Endothelial cell (in vitro differentiated cells): Measurements from ENCODE around the gene HAUS6. TPM values are rescaled to one million over a fixed set of nuclear protein-coding genes. Genes with fewer than 3 reads are reported as not detected.

ENCODE experiments used
- DNase-seq: peaks from one replicate; pipeline ENCODE4 v3.0.0; 2021; ENCODE audit warnings: low spot score
- H3K27ac Mint-ChIP-seq: one replicate; pipeline ENCODE4 v1.8.0; 2021; ENCODE audit warnings: mixed read lengths, inconsistent platforms; ENCODE audit not compliant: unreplicated experiment
- H3K27me3 Mint-ChIP-seq: one replicate; pipeline ENCODE4 v1.8.0; 2021; ENCODE audit warnings: mild to moderate bottlenecking, moderate library complexity, mixed read lengths, inconsistent platforms; ENCODE audit not compliant: unreplicated experiment
- H3K36me3 Mint-ChIP-seq: one replicate; pipeline ENCODE4 v1.8.0; 2021; ENCODE audit warnings: mild to moderate bottlenecking, low read depth, mixed read lengths, inconsistent platforms; ENCODE audit not compliant: unreplicated experiment
- H3K4me1 Mint-ChIP-seq: one replicate; pipeline ENCODE4 v1.8.0; 2021; ENCODE audit warnings: mild to moderate bottlenecking, mixed read lengths, inconsistent platforms; ENCODE audit not compliant: unreplicated experiment
- H3K4me3 Mint-ChIP-seq: one replicate; pipeline ENCODE4 v1.8.0; 2021; ENCODE audit warnings: mild to moderate bottlenecking, mixed read lengths, inconsistent platforms; ENCODE audit not compliant: unreplicated experiment
- H3K9me3 Mint-ChIP-seq: one replicate; pipeline ENCODE4 v1.8.0; 2021; ENCODE audit warnings: mixed read lengths, inconsistent platforms; ENCODE audit not compliant: unreplicated experiment
- total RNA-seq: library from RNA; stranded (reverse); fragmentation: NEBNext Ultra II Directional; extraction: Animal tissue kit (Norgen Biotek cat#: 25700); gene quantifications from one replicate; pipeline ENCODE4 v1.2.1, GENCODE V29; 2021; ENCODE audit not compliant: unreplicated experiment
- TF ChIP-seq, protein P1 (sequence below): fragments of 200-600 bp; sonication (generic); IDR thresholded peaks from one replicate; pipeline ENCODE4 v1.5.0; 2021; ENCODE audit warnings: antibody characterized with exemption; ENCODE audit not compliant: unreplicated experiment

Gene HAUS6
- total RNA-seq, 1 donor from 2014 or later: 19.0 TPM

DNA sequence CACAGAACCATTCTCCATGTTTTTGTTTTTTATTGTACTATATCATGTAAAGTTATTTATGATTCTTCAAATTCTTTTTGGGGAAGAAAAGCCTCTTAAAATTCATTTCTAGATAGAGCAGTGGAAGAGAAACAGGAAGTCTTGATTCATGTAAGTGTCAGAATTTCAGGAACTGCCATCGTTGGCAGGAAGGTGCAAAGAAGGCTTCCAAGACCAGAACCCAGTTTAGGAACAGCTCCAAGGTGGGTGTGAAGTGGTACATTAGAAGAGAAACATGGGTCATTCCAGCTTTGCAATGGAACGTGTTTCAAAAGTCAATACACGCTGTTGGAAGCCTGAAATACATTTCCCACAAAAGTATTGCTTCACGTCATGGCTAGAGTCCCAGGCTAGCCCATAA, 84.5 kb downstream of the HAUS6 start:
- Mint-ChIP-seq H3K27me3 (peaks cover 1% of the 10 kb centered on the region), H3K36me3 (no peaks in the 10 kb centered on the region), H3K4me3 (no peak overlapping the region), H3K9me3 (no peaks in the 10 kb centered on the region), H3K27ac (no peak overlapping the region), H3K4me1 (peaks cover under 1% of the 10 kb centered on the region)
- TF ChIP-seq, protein P1, sequence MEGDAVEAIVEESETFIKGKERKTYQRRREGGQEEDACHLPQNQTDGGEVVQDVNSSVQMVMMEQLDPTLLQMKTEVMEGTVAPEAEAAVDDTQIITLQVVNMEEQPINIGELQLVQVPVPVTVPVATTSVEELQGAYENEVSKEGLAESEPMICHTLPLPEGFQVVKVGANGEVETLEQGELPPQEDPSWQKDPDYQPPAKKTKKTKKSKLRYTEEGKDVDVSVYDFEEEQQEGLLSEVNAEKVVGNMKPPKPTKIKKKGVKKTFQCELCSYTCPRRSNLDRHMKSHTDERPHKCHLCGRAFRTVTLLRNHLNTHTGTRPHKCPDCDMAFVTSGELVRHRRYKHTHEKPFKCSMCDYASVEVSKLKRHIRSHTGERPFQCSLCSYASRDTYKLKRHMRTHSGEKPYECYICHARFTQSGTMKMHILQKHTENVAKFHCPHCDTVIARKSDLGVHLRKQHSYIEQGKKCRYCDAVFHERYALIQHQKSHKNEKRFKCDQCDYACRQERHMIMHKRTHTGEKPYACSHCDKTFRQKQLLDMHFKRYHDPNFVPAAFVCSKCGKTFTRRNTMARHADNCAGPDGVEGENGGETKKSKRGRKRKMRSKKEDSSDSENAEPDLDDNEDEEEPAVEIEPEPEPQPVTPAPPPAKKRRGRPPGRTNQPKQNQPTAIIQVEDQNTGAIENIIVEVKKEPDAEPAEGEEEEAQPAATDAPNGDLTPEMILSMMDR: no peak
- DNase-seq: no peak

DNA sequence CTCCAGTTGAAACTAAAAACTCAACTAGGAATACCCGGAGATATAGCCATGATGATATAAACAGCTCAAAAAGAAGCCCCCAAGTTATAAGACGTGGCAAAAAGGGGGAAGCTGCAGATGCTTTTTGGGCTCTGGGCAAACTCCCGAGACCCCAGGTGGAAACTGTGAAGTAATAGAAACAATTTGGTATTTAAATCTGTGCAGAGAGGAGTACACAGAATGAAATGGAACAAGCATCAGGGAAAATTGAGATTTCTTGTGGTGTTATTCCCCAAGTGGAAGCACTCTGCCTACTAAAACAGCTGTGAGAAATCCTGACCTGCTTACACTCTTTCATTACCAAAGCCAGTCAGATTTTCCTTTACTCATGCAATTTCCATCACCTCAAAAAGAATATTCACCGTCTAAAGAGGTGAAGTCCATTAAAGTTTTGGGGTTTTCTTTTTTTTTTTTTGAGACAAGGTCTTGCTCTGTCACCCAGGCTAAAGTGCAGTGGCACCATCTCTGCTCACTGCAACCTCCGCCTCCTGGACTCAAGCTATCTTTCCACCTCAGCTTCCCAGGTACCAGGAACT, 93.2 kb downstream of the HAUS6 start:
- H3K36me3 Mint-ChIP-seq: no peaks in the 10 kb centered on the region
- H3K27me3 Mint-ChIP-seq: peaks cover 5% of the 10 kb centered on the region
- peaks cover 3% of the 10 kb centered on the region for H3K4me1 Mint-ChIP-seq
- no peak overlapping the region for H3K4me3 Mint-ChIP-seq
- H3K27ac Mint-ChIP-seq: no peak overlapping the region
- TF ChIP-seq, protein P1: no peak
- DNase-seq: no peak
- no peaks in the 10 kb centered on the region for H3K9me3 Mint-ChIP-seq

Other genes starting within 250 kb of the HAUS6 start
- not detected for gene SAXO1, start 69.7 kb downstream of the HAUS6 start, total RNA-seq
- gene RRAGA, start 53.5 kb downstream of the HAUS6 start, total RNA-seq: 95.8 TPM
- gene PLIN2, start 24.6 kb upstream of the HAUS6 start, total RNA-seq: 60.0 TPM
- gene DENND4C, start 127.8 kb upstream of the HAUS6 start, total RNA-seq: 35.6 TPM